GM19240 (cell line): ENCODE results near the gene SORCS1.

ENCODE experiments used
- DNase-seq: peaks from one replicate; pipeline ENCODE4 v3.0.0; 2011; ENCODE audit warnings: low spot score; ENCODE audit not compliant: insufficient read length

The SORCS1 gene

GRCh38 chr10:107104026-107104652 lies 60.4 kb downstream of the SORCS1 start:
- DNase-seq, result no peak

- DNase-seq, result no peak
These were observed 61.1 kb downstream of the SORCS1 start for GRCh38 chr10:107103174-107104025.

GRCh38 chr10:107098326-107098725 lies 66.2 kb downstream of the SORCS1 start:
- DNase-seq, result no peak

GRCh38 chr10:107094824-107095522 lies 69.5 kb downstream of the SORCS1 start:
- no peak for DNase-seq

- no peak for DNase-seq
These were observed 72.2 kb downstream of the SORCS1 start for GRCh38 chr10:107092321-107092720.

- DNase-seq, result no peak
These were observed 73.4 kb downstream of the SORCS1 start for GRCh38 chr10:107091126-107091525.

- no peak for DNase-seq
These were observed 78.6 kb downstream of the SORCS1 start for GRCh38 chr10:107085665-107086525.

- DNase-seq, result no peak
These were observed 81.0 kb downstream of the SORCS1 start for GRCh38 chr10:107083388-107084009.

GRCh38 chr10:107081644-107082043 lies 82.9 kb downstream of the SORCS1 start:
- DNase-seq, result no peak

GRCh38 chr10:107075117-107075516 lies 89.4 kb downstream of the SORCS1 start:
- DNase-seq, result no peak

- DNase-seq, result no peak
These were observed 91.7 kb downstream of the SORCS1 start for GRCh38 chr10:107072786-107073185.

GRCh38 chr10:107072028-107072427 lies 92.5 kb downstream of the SORCS1 start:
- DNase-seq, result no peak

GRCh38 chr10:107071301-107071700 lies 93.2 kb downstream of the SORCS1 start:
- DNase-seq, result no peak

GRCh38 chr10:107067843-107068242 lies 96.7 kb downstream of the SORCS1 start:
- no peak for DNase-seq

- DNase-seq, result no peak
These were observed 100.4 kb downstream of the SORCS1 start for GRCh38 chr10:107064075-107064474.

- no peak for DNase-seq
These were observed 104.6 kb downstream of the SORCS1 start for GRCh38 chr10:107059872-107060271.

GRCh38 chr10:107059068-107059804 lies 105.3 kb downstream of the SORCS1 start:
- DNase-seq, result no peak

GRCh38 chr10:107058331-107058730 lies 106.2 kb downstream of the SORCS1 start:
- DNase-seq, result no peak

- no peak for DNase-seq
These were observed 108.3 kb downstream of the SORCS1 start for GRCh38 chr10:107056182-107056581.
